Skeletal muscle tissue (tissue), 4 donors: ENCODE data around the gene OBSCN. TPM values are rescaled to one million over a fixed set of nuclear protein-coding genes. Genes with fewer than 3 reads are reported as not detected.

Experiments
- H3K27ac ChIP-seq: one replicate; pipeline ENCODE4 v1.7.0; 2013; ENCODE audit warnings: mild to moderate bottlenecking, low read depth, low read length, inconsistent platforms
- H3K27me3 ChIP-seq, 3 donors: one replicate each; pipeline ENCODE4 v1.7.0; 2013; ENCODE audit warnings: low read length in 3 of 3; ENCODE audit not compliant: control insufficient read depth in 3 of 3, insufficient read depth in 3 of 3
- H3K36me3 ChIP-seq, 3 donors: one replicate each; pipeline ENCODE4 v1.7.0; 2013; ENCODE audit warnings: low read length in 3 of 3; ENCODE audit not compliant: control insufficient read depth in 3 of 3, insufficient read depth in 3 of 3
- H3K4me1 ChIP-seq, 3 donors: one replicate each; pipeline ENCODE4 v1.7.0; 2013; ENCODE audit warnings: low read length in 3 of 3, mild to moderate bottlenecking in 3 of 3; ENCODE audit not compliant: control insufficient read depth in 3 of 3, insufficient read depth in 3 of 3
- H3K4me3 ChIP-seq, 3 donors: one replicate each; pipeline ENCODE4 v1.7.0; 2013; ENCODE audit warnings: low read length in 3 of 3
- H3K9ac ChIP-seq, 3 donors: one replicate each; pipeline ENCODE4 v1.7.0; 2013; ENCODE audit warnings: low read length in 3 of 3, mild to moderate bottlenecking in 3 of 3, moderate library complexity in 2 of 3, low read depth in 1 of 3
- H3K9me3 ChIP-seq, 3 donors: one replicate each; pipeline ENCODE4 v1.7.0; 2013; ENCODE audit warnings: low read length in 3 of 3; ENCODE audit not compliant: control insufficient read depth in 3 of 3
- total RNA-seq: library from RNA; depleted of rRNA; stranded (reverse); fragments of >200 nt; gene quantifications from one replicate; pipeline ENCODE4 v1.2.3, GENCODE V29; 2014
- donor health status: Osteomylitis.

Gene OBSCN
- total RNA-seq, 1 donor from 2014 or later = 460 TPM

- H3K4me1 ChIP-seq = peaks cover 5 to 80% (median 61%) of the 10 kb centered on the region in 3 donors
- H3K9ac ChIP-seq = no peak overlapping the region
- H3K9me3 ChIP-seq = no peaks in the 10 kb centered on the region
- peaks cover 77 to 97% (median 90%) of the 10 kb centered on the region in 3 donors for H3K36me3 ChIP-seq
- no peak overlapping the region for H3K27ac ChIP-seq
- no peaks in the 10 kb centered on the region for H3K27me3 ChIP-seq
- H3K4me3 ChIP-seq = no peak overlapping the region
Observed at GRCh38 chr1:228309326-228310067, 101.7 kb downstream of the OBSCN start.

- Histone ChIP-seq H3K27me3 (no peaks in the 10 kb centered on the region), H3K27ac (no peak overlapping the region), H3K9ac (no peak overlapping the region), H3K4me3 (no peak overlapping the region), H3K9me3 (no peaks in the 10 kb centered on the region), H3K36me3 (peaks cover 74 to 97% (median 84%) of the 10 kb centered on the region in 3 donors), H3K4me1 (peaks cover 5 to 83% (median 69%) of the 10 kb centered on the region in 3 donors)
Observed at GRCh38 chr1:228310162-228310792, 102.4 kb downstream of the OBSCN start.

- Histone ChIP-seq H3K4me1 (peaks cover 5 to 84% (median 72%) of the 10 kb centered on the region in 3 donors), H3K36me3 (peaks cover 69 to 98% (median 86%) of the 10 kb centered on the region in 3 donors), H3K9me3 (no peaks in the 10 kb centered on the region), H3K27ac (no peak overlapping the region), H3K4me3 (no peak overlapping the region), H3K27me3 (no peaks in the 10 kb centered on the region), H3K9ac (no peak overlapping the region)
Observed at GRCh38 chr1:228311091-228311490, 103.2 kb downstream of the OBSCN start.

GRCh38 chr1:228312136-228312764 lies 104.4 kb downstream of the OBSCN start:
- no peaks in the 10 kb centered on the region for H3K27me3 ChIP-seq
- H3K27ac ChIP-seq = no peak overlapping the region
- peak overlapping the region in 1 of 3 donors; percentile 60 for H3K9ac ChIP-seq
- no peaks in the 10 kb centered on the region for H3K9me3 ChIP-seq
- peaks cover 5 to 76% (median 68%) of the 10 kb centered on the region in 3 donors for H3K4me1 ChIP-seq
- H3K36me3 ChIP-seq = peaks cover 68 to 98% (median 87%) of the 10 kb centered on the region in 3 donors
- H3K4me3 ChIP-seq = no peak overlapping the region

GRCh38 chr1:228313536-228314277 lies 105.9 kb downstream of the OBSCN start:
- peak overlapping the region in 2 of 3 donors; percentile 3 to 85 for H3K9ac ChIP-seq
- no peaks in the 10 kb centered on the region for H3K27me3 ChIP-seq
- H3K27ac ChIP-seq = peak overlapping the region; percentile 62
- peaks cover 5 to 67% (median 54%) of the 10 kb centered on the region in 3 donors for H3K4me1 ChIP-seq
- no peaks in the 10 kb centered on the region for H3K9me3 ChIP-seq
- H3K36me3 ChIP-seq = peaks cover 65 to 97% (median 87%) of the 10 kb centered on the region in 3 donors
- no peak overlapping the region for H3K4me3 ChIP-seq

GRCh38 chr1:228314315-228314657 lies 106.4 kb downstream of the OBSCN start:
- Histone ChIP-seq H3K9ac (peak overlapping the region in 2 of 3 donors; percentile 3 to 85), H3K27me3 (no peaks in the 10 kb centered on the region), H3K9me3 (no peaks in the 10 kb centered on the region), H3K4me1 (peaks cover 5 to 61% (median 49%) of the 10 kb centered on the region in 3 donors), H3K36me3 (peaks cover 65 to 97% (median 87%) of the 10 kb centered on the region in 3 donors), H3K27ac (peak overlapping the region; percentile 62), H3K4me3 (no peak overlapping the region)

GRCh38 chr1:228314658-228315483 lies 107.0 kb downstream of the OBSCN start:
- Histone ChIP-seq H3K4me3 (no peak overlapping the region), H3K4me1 (peaks cover 5 to 56% (median 51%) of the 10 kb centered on the region in 3 donors), H3K9me3 (no peaks in the 10 kb centered on the region), H3K36me3 (peaks cover 67 to 97% (median 87%) of the 10 kb centered on the region in 3 donors), H3K27me3 (no peaks in the 10 kb centered on the region), H3K9ac (peak overlapping the region in 2 of 3 donors; percentile 3 to 85), H3K27ac (peak overlapping the region; percentile 75)

- Histone ChIP-seq H3K4me3 (no peak overlapping the region), H3K4me1 (peaks cover 5 to 51% (median 49%) of the 10 kb centered on the region in 3 donors), H3K36me3 (peaks cover 67 to 97% (median 86%) of the 10 kb centered on the region in 3 donors), H3K27ac (peak overlapping the region; percentile 75), H3K9ac (peak overlapping the region in 1 of 3 donors; percentile 85), H3K9me3 (no peaks in the 10 kb centered on the region), H3K27me3 (no peaks in the 10 kb centered on the region)
Observed at GRCh38 chr1:228315484-228315944, 107.7 kb downstream of the OBSCN start.
